IMR-90 (cell line): ENCODE data around the gene YIPF6.

ENCODE experiments used
- CTCF ChIP-seq: conservative IDR thresholded peaks from 2 replicates; pipeline ENCODE4 v1.5.1; 2012; ENCODE audit warnings: mild to moderate bottlenecking, low read depth, low read length, improper control_type of control experiment
- POLR2A ChIP-seq: IDR thresholded peaks from 2 replicates; pipeline ENCODE4 v1.6.1; 2012; ENCODE audit warnings: mild to moderate bottlenecking, low read depth, low read length
- RAD21 ChIP-seq: IDR thresholded peaks from 2 replicates; pipeline ENCODE4 v1.6.1; 2012; ENCODE audit warnings: low read length, improper control_type of control experiment
- RCOR1 ChIP-seq: IDR thresholded peaks from 2 replicates; pipeline ENCODE4 v1.6.1; 2012; ENCODE audit warnings: mild to moderate bottlenecking, low read length, improper control_type of control experiment; ENCODE audit not compliant: insufficient replicate concordance

- TF ChIP-seq CTCF (no peak), RCOR1 (no peak), POLR2A (no peak), RAD21 (no peak)
Measured at GRCh38 chrX:68532831-68533533, 34.1 kb downstream of the YIPF6 start.
